Kidney epithelial cell (primary cell): ENCODE results near the gene CRABP1. TPM values are rescaled to one million over a fixed set of nuclear protein-coding genes. Genes with fewer than 3 reads are reported as not detected.

Experiments used
- DNase-seq: peaks from one replicate; pipeline ENCODE4 v3.0.0-alpha.2; 2010; ENCODE audit warnings: low read depth
- H3K27me3 ChIP-seq: 2 replicates; pipeline ENCODE4 v1.6.0; 2011; ENCODE audit warnings: low read length; ENCODE audit not compliant: control insufficient read depth, insufficient read depth
- H3K36me3 ChIP-seq: 2 replicates; pipeline ENCODE4 v1.5.1; 2011; ENCODE audit warnings: low read length; ENCODE audit not compliant: control insufficient read depth, insufficient read depth
- H3K4me3 ChIP-seq: 2 replicates; pipeline ENCODE4 v1.5.1; 2011; ENCODE audit warnings: low read depth, mild to moderate bottlenecking, control low read depth, low read length
- total RNA-seq: library from RNA; depleted of rRNA; stranded (reverse); fragments of >200 nt; gene quantifications from 2 replicates; pipeline ENCODE4 v1.2.3, GENCODE V29; 2015
- TF ChIP-seq, protein P1 (sequence below): IDR thresholded peaks from 2 replicates; pipeline ENCODE4 v1.5.1; 2011; ENCODE audit warnings: mild to moderate bottlenecking, moderate library complexity, low read length, control low read depth, inconsistent platforms; ENCODE audit not compliant: insufficient read depth, poor library complexity, severe bottlenecking

Gene CRABP1
- total RNA-seq, result not detected in 2 replicates

DNA sequence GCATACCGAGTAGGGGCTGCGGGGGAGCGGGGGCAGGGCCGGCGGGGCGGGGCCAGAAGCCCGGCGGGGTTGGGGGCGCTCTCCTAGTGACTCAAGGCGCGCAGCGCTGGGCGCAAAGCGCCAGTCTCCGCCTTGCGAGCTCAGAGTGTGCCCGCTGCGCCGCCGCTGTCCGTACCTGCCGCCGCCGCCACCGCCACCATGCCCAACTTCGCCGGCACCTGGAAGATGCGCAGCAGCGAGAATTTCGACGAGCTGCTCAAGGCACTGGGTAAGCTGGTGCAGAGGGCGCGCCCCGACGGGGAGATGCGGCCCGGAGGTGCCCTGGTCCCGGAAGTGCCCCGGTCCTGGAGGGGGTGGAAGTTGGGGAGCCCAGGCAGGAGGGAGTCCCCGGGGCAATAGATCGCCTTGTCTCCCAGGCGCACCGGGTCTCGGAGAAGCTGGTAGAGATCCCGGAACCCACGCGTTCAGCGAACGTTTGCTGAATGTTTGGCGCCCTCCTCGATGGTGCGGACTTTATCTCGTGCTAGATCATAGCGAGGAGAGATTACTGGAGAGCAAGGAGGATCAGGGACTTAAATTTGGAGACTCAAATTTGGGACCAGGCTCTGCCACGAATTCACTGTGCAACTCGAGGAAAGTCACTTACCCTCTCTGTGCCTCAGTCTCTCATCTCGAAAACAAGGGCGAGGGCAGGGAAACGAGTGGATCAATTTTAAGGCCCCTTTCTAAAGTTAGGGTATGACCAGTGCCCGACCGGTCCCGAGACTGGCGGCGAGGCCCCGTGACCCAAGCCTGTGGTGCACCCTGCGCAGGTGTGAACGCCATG lies at the start of gene CRABP1:
TSS of gene CRABP1 (plus strand) at position 123 of the 826 bp plus-strand sequence. CDS start at position 199, 76 bp downstream.
- TF ChIP-seq, protein P1, sequence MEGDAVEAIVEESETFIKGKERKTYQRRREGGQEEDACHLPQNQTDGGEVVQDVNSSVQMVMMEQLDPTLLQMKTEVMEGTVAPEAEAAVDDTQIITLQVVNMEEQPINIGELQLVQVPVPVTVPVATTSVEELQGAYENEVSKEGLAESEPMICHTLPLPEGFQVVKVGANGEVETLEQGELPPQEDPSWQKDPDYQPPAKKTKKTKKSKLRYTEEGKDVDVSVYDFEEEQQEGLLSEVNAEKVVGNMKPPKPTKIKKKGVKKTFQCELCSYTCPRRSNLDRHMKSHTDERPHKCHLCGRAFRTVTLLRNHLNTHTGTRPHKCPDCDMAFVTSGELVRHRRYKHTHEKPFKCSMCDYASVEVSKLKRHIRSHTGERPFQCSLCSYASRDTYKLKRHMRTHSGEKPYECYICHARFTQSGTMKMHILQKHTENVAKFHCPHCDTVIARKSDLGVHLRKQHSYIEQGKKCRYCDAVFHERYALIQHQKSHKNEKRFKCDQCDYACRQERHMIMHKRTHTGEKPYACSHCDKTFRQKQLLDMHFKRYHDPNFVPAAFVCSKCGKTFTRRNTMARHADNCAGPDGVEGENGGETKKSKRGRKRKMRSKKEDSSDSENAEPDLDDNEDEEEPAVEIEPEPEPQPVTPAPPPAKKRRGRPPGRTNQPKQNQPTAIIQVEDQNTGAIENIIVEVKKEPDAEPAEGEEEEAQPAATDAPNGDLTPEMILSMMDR, result no peak
- no peak for DNase-seq
- H3K27me3 ChIP-seq, result peaks cover 65% of the 10 kb centered on the region
- no peak within 1 kb of the TSS for H3K4me3 ChIP-seq
- H3K36me3 ChIP-seq, result no peaks in the 10 kb centered on the region

DNA sequence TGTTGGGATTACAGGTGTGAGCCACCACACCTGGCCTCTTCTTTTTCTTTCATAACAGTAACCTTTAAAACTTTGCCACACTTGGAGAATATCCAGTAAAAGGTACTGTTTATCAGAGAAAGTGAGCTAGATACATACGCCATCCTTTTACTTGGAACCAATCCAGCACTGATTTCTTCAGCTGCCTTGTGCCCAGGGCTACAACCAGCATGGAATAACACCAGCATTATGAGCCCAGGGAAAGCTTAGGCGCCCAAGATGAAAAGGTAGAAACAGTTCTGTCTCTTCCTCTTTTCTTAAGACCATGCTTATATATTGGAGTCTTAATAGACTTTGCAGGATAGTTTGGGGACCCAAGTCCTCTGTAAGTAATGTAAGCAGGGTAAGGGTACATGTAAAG lies 49.1 kb upstream of the CRABP1 start:
- no peak for DNase-seq
- TF ChIP-seq, protein P1, result no peak
- no peaks in the 10 kb centered on the region for H3K27me3 ChIP-seq
- no peaks in the 10 kb centered on the region for H3K36me3 ChIP-seq
- no peak overlapping the region for H3K4me3 ChIP-seq

DNA sequence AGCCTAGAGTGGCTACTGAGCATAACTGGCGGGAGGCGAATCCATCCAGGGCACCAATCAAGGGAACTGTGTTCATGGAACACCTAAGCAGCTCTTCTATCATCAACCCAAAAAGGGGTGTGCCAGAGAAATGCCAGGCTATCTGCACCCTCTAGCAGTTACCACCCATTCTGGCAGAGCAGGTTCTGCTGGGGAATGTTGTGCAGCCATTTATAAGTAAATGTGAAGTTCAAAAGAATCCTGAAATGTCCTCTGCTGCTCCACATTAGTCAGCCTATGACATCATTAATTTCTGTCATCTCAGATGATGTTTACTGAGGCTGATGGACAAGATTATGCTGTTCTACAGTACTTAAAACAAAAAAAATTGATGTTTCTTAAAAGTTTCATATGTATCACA lies 48.5 kb upstream of the CRABP1 start:
- Histone ChIP-seq H3K27me3 (no peaks in the 10 kb centered on the region), H3K4me3 (no peak overlapping the region), H3K36me3 (no peaks in the 10 kb centered on the region)
- DNase-seq, result no peak
- TF ChIP-seq, protein P1, result no peak

DNA sequence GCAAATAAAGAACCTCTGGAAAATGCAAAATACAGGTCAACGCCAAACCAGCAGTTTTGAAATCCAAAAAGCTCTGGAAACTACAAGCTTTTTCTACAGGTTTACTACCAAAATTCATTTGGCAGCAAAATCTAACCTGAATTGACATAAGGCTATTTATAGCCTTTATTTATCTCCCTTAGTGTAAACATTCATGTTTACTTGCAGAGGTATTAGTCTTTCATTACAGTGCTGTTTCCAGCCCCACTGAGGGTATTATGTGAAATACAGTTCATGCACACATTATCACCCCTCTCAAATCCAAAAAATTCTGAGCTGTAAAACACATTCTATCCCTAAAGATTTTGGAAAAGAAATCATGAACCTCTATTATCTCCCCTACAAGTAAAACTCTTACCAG lies 47.9 kb upstream of the CRABP1 start:
- H3K36me3 ChIP-seq, result no peaks in the 10 kb centered on the region

DNA sequence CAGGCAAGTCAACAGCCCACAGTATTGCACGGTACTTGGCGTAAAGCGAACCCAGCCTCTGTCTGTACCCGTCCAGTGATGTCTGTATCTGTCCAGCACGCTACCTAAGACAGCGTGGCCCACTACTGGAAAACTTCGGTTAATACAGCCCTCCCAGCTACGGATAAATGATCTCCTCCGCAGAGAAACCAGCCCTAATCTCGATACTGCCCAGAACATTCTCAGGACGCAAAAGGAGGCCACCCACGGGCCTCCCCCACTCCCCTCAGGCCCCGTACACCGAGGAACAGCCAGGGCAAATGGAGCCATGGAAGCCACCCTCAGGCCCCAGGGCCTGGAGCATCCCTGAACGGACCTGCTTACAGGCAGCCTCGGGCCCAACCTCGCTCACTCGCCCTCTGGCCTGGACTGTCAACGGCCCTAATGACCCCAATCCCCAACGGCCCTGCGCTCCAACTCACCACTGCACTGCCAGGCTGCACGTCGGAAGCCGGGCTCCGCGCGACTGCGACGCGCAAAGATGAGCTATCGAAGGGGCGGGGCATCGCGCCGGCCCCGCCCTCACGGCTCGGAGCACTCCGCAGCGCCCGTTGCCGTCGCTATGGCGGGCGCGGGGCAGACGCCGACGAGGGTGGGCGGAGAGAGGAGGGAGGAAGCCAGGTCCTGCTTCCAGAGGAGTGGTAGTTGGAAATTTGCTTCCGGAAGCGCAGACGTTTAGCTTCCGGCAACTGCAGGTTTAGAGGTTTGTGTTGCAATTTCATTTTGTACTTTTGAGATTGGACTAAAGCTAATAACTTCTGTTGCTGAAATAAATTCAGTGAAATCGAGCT lies 40.8 kb upstream of the CRABP1 start, which contains the start of gene SKIC8:
TSS of gene SKIC8 (minus strand) at position 509 of the 830 bp plus-strand sequence. CDS start 3,923 bp downstream, outside the sequence.
- TF ChIP-seq, protein P1, result no peak
- DNase-seq, result peak; percentile 70
- peak within 1 kb of the TSS; percentile 64 for H3K4me3 ChIP-seq

More for the DNA sequence above, 47.9 kb upstream of the CRABP1 start:
- TF ChIP-seq, protein P1, result no peak
- DNase-seq, result no peak
- H3K4me3 ChIP-seq, result no peak overlapping the region
- no peaks in the 10 kb centered on the region for H3K27me3 ChIP-seq

More for the DNA sequence above, 40.8 kb upstream of the CRABP1 start, which contains the start of gene SKIC8:
- H3K36me3 ChIP-seq, result no peaks in the 10 kb centered on the region
- no peaks in the 10 kb centered on the region for H3K27me3 ChIP-seq
